Activated naive CD4-positive, alpha-beta T cell treated with anti-CD3 and anti-CD28 coated beads for 36 hours (primary cell): ENCODE measurements around the gene TASOR. TPM values are rescaled to one million over a fixed set of nuclear protein-coding genes. Genes with fewer than 3 reads are reported as not detected.
"Not testable (repeated sequence)": the region's sequence is repeated elsewhere in the genome, so short reads cannot be mapped to it uniquely, and the experiment has no call there.

Experiments
- CTCF ChIA-PET: fragments of 350-600 bp; sonication (Branson Sonifier 250); formaldehyde crosslinking; loops from one replicate; lab custom pipeline; 2021; ENCODE audit warnings: antibody characterized with exemption; lab: Charles Lee
- DNase-seq: peaks from one replicate; pipeline ENCODE4 v3.0.0-alpha.2; 2020
- H3K27ac Mint-ChIP-seq: one replicate; pipeline ENCODE4 v1.8.0; 2021; ENCODE audit warnings: mild to moderate bottlenecking, mixed read lengths
- H3K27me3 Mint-ChIP-seq: one replicate; pipeline ENCODE4 v1.8.0; 2021; ENCODE audit warnings: low read depth, mixed read lengths
- H3K36me3 Mint-ChIP-seq: one replicate; pipeline ENCODE4 v1.8.0; 2021; ENCODE audit warnings: low read depth, mixed read lengths
- H3K4me1 Mint-ChIP-seq: one replicate; pipeline ENCODE4 v1.8.0; 2021; ENCODE audit warnings: low read depth, mixed read lengths
- H3K4me3 Mint-ChIP-seq: one replicate; pipeline ENCODE4 v1.8.0; 2021; ENCODE audit warnings: mild to moderate bottlenecking, moderate library complexity, mixed read lengths
- H3K9me3 Mint-ChIP-seq: one replicate; pipeline ENCODE4 v1.8.0; 2021; ENCODE audit warnings: mixed read lengths
- intact Hi-C: fragments of 100-400 bp; cut with micrococcal nuclease; formaldehyde crosslinking; loops from one replicate; pipeline ENCODE4 v1.15.1; 2023
- total RNA-seq, 2 experiments: library from RNA; stranded (reverse); gene quantifications; one replicate each; pipeline ENCODE4 v1.2.3, GENCODE V29; 2021

Gene TASOR, protein sequence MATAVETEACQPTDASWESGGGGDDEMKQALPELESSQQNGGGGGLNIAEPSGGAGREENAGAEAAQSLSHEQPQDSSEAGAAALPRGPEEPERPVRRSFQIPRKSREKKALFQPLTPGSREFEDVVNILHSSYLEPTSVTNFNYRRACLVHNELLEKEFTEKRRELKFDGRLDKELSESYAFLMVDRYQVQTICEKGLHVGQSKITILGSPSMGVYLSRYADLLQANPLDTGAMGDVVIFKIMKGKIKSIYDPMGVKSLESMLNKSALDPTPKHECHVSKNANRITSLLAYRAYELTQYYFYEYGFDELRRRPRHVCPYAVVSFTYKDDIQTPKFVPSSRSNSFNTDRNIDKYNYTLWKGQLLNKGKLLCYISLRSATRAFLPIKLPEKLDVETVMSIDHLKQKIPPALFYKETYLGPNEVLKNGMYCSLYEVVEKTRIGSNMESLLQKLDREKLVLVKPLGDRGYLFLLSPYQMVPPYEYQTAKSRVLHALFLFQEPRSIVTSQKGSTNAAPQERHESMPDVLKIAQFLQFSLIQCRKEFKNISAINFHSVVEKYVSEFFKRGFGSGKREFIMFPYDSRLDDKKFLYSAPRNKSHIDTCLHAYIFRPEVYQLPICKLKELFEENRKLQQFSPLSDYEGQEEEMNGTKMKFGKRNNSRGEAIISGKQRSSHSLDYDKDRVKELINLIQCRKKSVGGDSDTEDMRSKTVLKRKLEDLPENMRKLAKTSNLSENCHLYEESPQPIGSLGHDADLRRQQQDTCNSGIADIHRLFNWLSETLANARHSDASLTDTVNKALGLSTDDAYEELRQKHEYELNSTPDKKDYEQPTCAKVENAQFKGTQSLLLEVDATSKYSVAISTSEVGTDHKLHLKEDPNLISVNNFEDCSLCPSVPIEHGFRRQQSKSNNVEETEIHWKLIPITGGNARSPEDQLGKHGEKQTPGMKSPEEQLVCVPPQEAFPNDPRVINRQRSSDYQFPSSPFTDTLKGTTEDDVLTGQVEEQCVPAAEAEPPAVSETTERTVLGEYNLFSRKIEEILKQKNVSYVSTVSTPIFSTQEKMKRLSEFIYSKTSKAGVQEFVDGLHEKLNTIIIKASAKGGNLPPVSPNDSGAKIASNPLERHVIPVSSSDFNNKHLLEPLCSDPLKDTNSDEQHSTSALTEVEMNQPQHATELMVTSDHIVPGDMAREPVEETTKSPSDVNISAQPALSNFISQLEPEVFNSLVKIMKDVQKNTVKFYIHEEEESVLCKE (N-terminal part only)
- total RNA-seq: 10 to 100 TPM; 39.3 to 39.8 TPM

DNA sequence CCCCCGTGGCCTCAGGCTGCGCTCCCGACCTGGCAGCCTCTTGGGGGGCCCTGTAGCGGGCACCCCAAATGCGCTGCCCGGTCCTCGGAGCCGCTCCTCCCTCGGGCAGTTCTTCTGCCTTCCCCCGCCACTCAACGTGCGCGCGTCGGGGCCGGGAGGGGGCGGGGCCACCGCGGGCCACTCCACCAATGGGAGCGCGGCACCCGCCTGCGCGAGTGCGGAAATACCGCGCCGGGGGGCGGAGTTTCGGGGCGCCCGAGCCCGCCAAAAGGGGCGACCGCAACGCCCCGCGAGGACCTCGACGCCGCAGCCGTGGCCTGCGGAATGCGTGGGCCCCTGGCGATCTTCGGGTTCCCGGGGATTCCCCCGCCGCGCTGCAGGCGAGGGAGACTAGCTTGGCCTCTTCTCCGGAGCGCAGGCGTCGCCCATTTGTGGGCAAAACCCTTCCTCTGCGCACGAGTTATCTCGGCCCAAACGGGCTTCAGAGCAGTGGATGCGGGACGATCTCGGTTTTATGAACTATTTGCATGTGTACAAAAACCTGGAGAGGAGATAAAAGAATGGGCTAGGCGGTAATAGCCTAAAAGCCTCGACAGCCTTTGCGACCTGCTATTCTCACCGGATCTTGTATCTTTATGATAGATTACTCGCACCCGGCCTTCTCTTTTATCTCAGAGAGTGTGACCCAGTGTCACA lies at the start of gene TASOR:
TASOR (minus strand) TSS at position 144 of the 696 bp plus-strand sequence. CDS start 259 bp downstream, outside the sequence.
- H3K27ac Mint-ChIP-seq: peak within 1 kb of the TSS; percentile 96
- H3K9me3 Mint-ChIP-seq: peaks cover 8% of the 10 kb centered on the region
- CTCF ChIA-PET: interaction anchor here (1.7 kb wide), 1 partner anchor 116 kb away, joined by 8 read pairs; no protein-coding TSS in a partner anchor
- peak; percentile 84 for DNase-seq
- H3K36me3 Mint-ChIP-seq: peaks cover 35% of the 10 kb centered on the region
- peaks cover 40% of the 10 kb centered on the region for H3K4me1 Mint-ChIP-seq
- no peaks in the 10 kb centered on the region for H3K27me3 Mint-ChIP-seq
- peak within 1 kb of the TSS; percentile 98 for H3K4me3 Mint-ChIP-seq
- intact Hi-C loops: loop anchor here (1.0 to 5.0 kb wide), 3 partner anchors 100 to 874 kb away; partner anchors contain the start of genes APPL1 and PDE12

DNA sequence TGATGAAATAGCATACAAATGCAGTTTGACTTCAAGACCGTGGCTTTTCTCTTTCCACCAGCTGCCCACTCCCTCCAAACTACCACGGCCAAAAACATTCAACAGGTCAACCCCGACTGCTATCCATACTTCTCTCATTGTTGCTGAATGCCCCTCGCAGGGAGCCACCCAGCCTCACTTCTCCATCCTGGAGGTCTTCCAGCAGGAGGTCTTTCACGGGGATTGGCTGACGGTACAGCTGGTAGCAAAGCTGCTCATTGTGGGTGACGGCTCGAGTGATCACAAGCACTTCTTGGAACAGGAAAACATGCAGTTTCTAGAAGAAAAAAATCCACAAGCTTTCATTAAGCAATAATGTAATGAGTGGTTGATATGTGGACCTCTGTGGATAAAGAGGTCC lies 49.0 kb upstream of the TASOR start:
- CTCF ChIA-PET: interaction anchor here (1.2 kb wide), 1 partner anchor 19 kb away, joined by 3 read pairs; no protein-coding TSS in a partner anchor
- intact Hi-C loops: no loop called here

DNA sequence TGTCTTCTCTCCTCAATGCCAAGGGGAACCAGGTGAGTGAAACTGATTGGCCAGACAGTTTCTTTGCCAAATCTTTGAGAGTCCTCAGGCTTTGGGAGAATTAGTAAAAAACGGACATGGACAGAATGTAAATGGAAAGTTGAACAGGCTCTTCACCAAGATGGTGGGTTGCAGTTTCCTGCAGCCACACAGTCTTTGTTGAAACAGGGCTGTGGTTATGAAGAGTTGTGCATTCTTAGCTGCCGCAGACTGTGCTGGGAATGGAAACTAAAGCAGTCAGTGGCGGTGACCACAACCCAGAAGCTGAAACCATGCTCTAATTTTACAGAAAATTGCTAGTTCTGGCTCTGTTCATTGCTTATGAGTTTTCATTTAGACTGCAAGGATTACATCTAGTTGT lies 42.1 kb upstream of the TASOR start:
- H3K9me3 Mint-ChIP-seq: no peaks in the 10 kb centered on the region
- intact Hi-C loops: loop anchor here (1.0 kb wide), 4 partner anchors 28 to 75 kb away; no protein-coding TSS in a partner anchor
- H3K4me3 Mint-ChIP-seq: peak overlapping the region; percentile 61
- H3K36me3 Mint-ChIP-seq: peaks cover 57% of the 10 kb centered on the region
- H3K27me3 Mint-ChIP-seq: no peaks in the 10 kb centered on the region
- CTCF ChIA-PET: interaction anchor here (0.8 to 1.5 kb wide), 4 partner anchors 9 to 264 kb away, joined by 3 to 9 read pairs (median 4); no protein-coding TSS in a partner anchor
- DNase-seq: peak; percentile 83
- H3K27ac Mint-ChIP-seq: peak overlapping the region; percentile 91
- H3K4me1 Mint-ChIP-seq: peaks cover 35% of the 10 kb centered on the region

More for the DNA sequence above, 49.0 kb upstream of the TASOR start:
- H3K27ac Mint-ChIP-seq: peak overlapping the region; percentile 11
- no peak overlapping the region for H3K4me3 Mint-ChIP-seq
- H3K36me3 Mint-ChIP-seq: peaks cover 59% of the 10 kb centered on the region
- no peak for DNase-seq
- H3K4me1 Mint-ChIP-seq: peaks cover 33% of the 10 kb centered on the region
- H3K9me3 Mint-ChIP-seq: no peaks in the 10 kb centered on the region
- H3K27me3 Mint-ChIP-seq: no peaks in the 10 kb centered on the region

DNA sequence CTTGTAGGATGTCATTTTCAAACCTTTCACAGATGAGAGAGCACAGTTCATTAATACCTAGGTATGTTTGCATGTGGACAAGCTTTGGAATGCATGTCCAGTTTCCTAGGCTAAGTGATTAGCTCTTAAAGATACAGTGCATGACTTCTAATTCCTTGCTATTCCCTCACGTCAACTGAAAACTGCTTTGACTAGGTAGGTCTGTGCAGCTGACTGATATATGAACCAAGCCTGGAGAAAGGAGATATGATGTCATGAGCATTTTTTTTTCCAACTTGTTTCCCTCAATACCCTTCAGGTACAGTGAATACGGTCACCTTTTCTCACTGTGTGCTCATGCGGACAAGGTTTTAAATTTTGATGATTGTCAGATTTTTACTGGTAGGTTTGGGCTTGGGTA lies 41.6 kb upstream of the TASOR start:
- CTCF ChIA-PET: interaction anchor here (0.8 to 1.2 kb wide), 5 partner anchors 8 to 264 kb away, joined by 3 to 4 read pairs (median 4); no protein-coding TSS in a partner anchor
- DNase-seq: no peak
- Mint-ChIP-seq H3K4me3 (no peak overlapping the region), H3K36me3 (peaks cover 56% of the 10 kb centered on the region), H3K9me3 (no peaks in the 10 kb centered on the region), H3K4me1 (peaks cover 35% of the 10 kb centered on the region), H3K27ac (peak overlapping the region; percentile 91), H3K27me3 (no peaks in the 10 kb centered on the region)
- intact Hi-C loops: loop anchor here (1.0 kb wide), 4 partner anchors 29 to 76 kb away; no protein-coding TSS in a partner anchor

DNA sequence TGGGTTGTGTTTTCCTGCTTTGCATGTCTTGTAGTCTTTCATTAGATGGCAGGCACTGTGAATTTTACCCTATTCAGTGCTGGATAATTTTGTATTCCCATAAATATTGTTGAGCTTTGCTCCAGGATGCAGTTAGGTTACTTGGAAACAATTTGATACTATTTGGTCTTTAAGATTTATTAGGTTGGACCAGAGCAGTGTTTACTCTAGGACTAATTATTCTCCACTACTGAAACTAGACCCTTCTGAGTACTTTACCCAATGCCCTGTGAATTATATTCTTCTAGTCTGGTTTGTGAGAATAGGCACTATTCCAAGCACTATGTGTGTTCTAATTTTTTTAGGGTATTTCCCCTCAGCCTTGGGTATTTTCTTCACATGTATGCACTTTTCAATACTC lies 37.8 kb upstream of the TASOR start:
- no peak for DNase-seq
- H3K27me3 Mint-ChIP-seq: no peaks in the 10 kb centered on the region
- intact Hi-C loops: no loop called here
- H3K9me3 Mint-ChIP-seq: peaks cover 6% of the 10 kb centered on the region
- H3K4me3 Mint-ChIP-seq: no peak overlapping the region
- H3K4me1 Mint-ChIP-seq: peaks cover 30% of the 10 kb centered on the region
- H3K36me3 Mint-ChIP-seq: peaks cover 27% of the 10 kb centered on the region
- CTCF ChIA-PET: no interaction called here
- H3K27ac Mint-ChIP-seq: no peak overlapping the region

DNA sequence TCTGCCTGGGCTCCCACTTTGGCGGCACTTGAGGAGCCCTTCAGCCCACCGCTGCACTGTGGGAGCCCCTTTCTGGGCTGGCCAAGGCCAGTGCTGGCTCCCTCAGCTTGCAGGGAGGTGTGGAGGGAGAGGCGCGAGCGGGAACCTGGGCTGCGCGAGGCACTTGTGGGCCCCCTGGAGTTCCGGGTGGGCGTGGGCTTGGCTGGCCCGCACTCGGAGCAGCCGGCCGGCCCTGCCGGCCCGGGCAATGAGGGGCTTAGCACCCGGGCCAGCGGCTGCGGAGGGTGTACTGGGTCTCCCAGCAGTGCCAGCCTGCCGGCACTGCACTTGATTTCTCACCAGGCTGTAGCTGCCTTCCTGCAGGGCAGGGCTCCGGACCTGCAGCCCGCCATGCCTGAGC lies 35.7 kb upstream of the TASOR start:
- intact Hi-C loops, H3K27ac Mint-ChIP-seq, H3K27me3 Mint-ChIP-seq, H3K4me3 Mint-ChIP-seq, DNase-seq: not testable (repeated sequence)
- H3K9me3 Mint-ChIP-seq: peaks cover 10% of the 10 kb centered on the region
- peaks cover 12% of the 10 kb centered on the region for H3K36me3 Mint-ChIP-seq
- CTCF ChIA-PET: interaction anchor here (3.7 kb wide), 1 partner anchor 81 kb away, joined by 17 read pairs; no protein-coding TSS in a partner anchor
- peaks cover 15% of the 10 kb centered on the region for H3K4me1 Mint-ChIP-seq

DNA sequence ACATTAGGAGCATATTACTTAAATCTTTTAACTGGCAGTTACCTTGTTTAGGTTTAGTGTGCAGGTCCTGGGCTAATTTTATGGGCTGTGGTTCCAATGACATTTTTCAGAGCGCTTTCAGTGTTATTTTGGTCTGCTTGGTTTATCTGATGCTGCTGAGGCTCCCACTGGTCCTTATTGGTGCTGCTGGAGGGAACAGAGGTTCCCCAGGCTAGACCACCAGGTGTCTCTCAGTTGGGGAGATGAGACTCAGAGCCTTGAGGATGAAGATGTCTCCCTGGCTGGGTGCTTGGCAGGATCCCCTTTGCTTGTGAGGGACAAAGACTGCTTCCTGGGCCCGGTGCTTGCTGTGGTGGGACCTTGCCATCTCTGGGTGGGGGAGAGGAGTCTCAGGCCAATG lies 28.3 kb upstream of the TASOR start:
- no peak overlapping the region for H3K4me3 Mint-ChIP-seq
- no peaks in the 10 kb centered on the region for H3K4me1 Mint-ChIP-seq
- H3K27me3 Mint-ChIP-seq: no peaks in the 10 kb centered on the region
- peaks cover 4% of the 10 kb centered on the region for H3K9me3 Mint-ChIP-seq
- CTCF ChIA-PET: interaction anchor here (4.1 to 4.6 kb wide), 2 partner anchors 88 to 277 kb away, joined by 30 to 51 read pairs; partner anchors contain the start of gene ARHGEF3
- no peaks in the 10 kb centered on the region for H3K36me3 Mint-ChIP-seq
- intact Hi-C loops: no loop called here
- no peak for DNase-seq
- no peak overlapping the region for H3K27ac Mint-ChIP-seq

DNA sequence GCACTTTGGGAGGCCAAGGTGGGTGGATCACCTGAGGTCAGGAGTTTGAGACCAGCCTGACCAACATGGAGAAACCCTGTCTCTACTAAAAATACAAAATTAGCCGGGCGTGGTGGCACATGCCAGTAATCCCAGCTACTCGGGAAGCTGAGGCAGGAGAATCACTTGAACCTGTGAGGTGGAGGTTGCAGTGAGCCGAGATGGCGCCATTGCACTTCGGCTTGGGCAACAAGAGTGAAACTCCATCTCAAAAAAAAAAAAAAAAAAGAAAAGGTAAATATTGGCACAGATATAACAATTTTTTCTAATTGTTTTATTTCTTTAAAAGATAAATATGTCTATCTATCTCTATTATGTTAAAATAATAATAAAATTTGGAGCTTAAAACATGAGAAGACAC lies 24.3 kb upstream of the TASOR start:
- not testable (repeated sequence) for H3K4me3 Mint-ChIP-seq, H3K27me3 Mint-ChIP-seq, H3K27ac Mint-ChIP-seq, H3K36me3 Mint-ChIP-seq, H3K9me3 Mint-ChIP-seq
- DNase-seq: peak; percentile 67
- CTCF ChIA-PET: interaction anchor here (0.7 to 4.6 kb wide), 6 partner anchors 9 to 281 kb away, joined by 3 to 51 read pairs (median 4); partner anchors contain the start of gene ARHGEF3
- intact Hi-C loops: loop anchor here (1.0 to 10.0 kb wide), 4 partner anchors 92 to 887 kb away; partner anchors contain the start of gene ARF4
- H3K4me1 Mint-ChIP-seq: peaks cover 14% of the 10 kb centered on the region

DNA sequence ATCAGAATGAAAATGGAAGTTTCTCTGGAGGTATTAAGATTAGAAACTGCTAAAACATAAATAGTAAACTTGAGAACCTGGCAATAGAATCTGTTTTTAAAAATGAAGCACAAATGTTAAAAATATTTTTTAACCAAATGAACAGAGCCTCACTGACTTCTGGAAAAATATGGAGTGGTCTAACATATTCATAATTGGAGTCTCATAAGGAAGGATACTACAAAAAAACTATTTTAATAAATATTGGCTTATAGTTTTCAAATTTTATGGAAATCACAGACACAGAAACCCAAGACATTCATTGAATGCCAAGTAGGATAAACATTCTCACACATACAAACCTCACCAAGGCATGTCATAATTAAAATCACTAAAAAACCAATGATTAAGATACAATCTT lies 23.6 kb upstream of the TASOR start:
- no peaks in the 10 kb centered on the region for H3K36me3 Mint-ChIP-seq
- H3K27ac Mint-ChIP-seq: no peak overlapping the region
- no peaks in the 10 kb centered on the region for H3K9me3 Mint-ChIP-seq
- intact Hi-C loops: loop anchor here (1.0 to 10.0 kb wide), 4 partner anchors 93 to 888 kb away; partner anchors contain the start of gene ARF4
- H3K27me3 Mint-ChIP-seq: no peaks in the 10 kb centered on the region
- peaks cover 14% of the 10 kb centered on the region for H3K4me1 Mint-ChIP-seq
- CTCF ChIA-PET: interaction anchor here (7.4 kb wide), 2 partner anchors 93 to 282 kb away, joined by 187 to 204 read pairs; partner anchors contain the start of gene ARHGEF3
- no peak for DNase-seq
- no peak overlapping the region for H3K4me3 Mint-ChIP-seq

DNA sequence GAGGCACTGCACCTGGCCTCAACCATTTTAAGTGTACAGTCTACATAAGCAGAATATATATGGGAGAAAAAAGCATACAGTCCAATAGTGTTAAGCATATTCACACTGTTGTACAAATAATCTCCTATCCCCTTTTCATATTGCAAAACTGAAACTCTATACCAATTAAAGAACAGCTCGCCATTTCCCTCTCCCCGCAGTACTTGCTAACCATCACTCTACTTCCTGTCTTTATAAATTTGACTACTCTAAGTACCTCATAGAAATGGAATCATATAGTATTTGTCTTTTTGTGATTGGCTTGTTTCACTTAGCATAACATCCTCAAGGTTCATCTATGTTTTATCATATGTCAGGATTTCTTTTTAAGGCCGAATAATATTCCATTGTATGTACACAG lies 21.6 kb upstream of the TASOR start:
- CTCF ChIA-PET: interaction anchor here (0.6 to 7.4 kb wide), 10 partner anchors 11 to 288 kb away, joined by 3 to 204 read pairs (median 3); partner anchors contain the start of gene ARHGEF3
- Mint-ChIP-seq H3K9me3 (no peaks in the 10 kb centered on the region), H3K27ac (no peak overlapping the region), H3K27me3 (no peaks in the 10 kb centered on the region), H3K4me3 (no peak overlapping the region), H3K36me3 (no peaks in the 10 kb centered on the region), H3K4me1 (peaks cover 17% of the 10 kb centered on the region)
- intact Hi-C loops: loop anchor here (10.0 kb wide), 3 partner anchors 360 to 890 kb away; partner anchors contain the start of gene ARF4
- DNase-seq: no peak
